Coronary artery (tissue), 2 donors: ENCODE data around the gene MYO1D.

Experiments
- DNase-seq: peaks from one replicate; pipeline ENCODE4 v3.0.0-alpha.2; 2017; ENCODE audit warnings: low spot score
- H3K27ac ChIP-seq, 2 donors: fragments of 200-600 bp; sonication (generic); one replicate each; pipeline ENCODE4 v1.5.1; 2016 to 2019
- H3K4me3 ChIP-seq: fragments of 200-600 bp; sonication (generic); 2 replicates; pipeline ENCODE4 v1.5.1; 2016; ENCODE audit warnings: mild to moderate bottlenecking, moderate library complexity
- TF ChIP-seq, protein P1 (sequence below): fragments of 200-600 bp; sonication (generic); IDR thresholded peaks from one replicate; pipeline ENCODE4 v1.5.1; 2019; ENCODE audit warnings: antibody characterized with exemption

MYO1D gene

DNA sequence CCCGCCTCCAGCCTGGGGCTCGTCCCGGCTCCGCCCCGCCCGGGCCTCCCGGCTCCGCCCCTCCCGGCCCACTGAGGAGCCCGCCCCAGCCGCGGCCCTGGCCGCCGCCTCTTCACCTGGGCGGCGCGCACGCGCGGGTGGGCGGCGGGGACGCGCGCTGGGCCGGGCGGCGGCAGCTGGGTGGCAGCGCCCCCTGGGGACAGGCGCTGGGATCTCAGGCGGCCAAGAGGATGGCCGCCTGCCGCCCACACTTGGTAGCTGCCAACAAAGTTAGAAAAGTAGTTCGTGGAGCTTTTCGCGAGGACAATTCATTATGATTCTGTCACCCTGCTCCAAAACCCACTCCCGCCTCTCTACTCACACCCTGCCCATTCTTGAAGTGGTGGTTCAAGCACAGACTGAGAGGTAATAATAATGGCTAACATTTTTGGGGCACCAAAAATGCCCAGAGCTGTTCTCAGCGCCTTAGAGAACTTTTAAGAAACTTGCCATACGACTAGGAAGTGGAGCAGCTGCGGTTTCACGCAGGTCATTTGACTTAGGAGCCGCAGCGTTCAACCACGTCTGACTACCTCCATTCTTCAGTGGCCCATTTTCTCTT is 340 bp upstream of the MYO1D start:
- peak overlapping the region; percentile 82 to 98 for H3K27ac ChIP-seq
- peak; percentile 91 for DNase-seq
- peak overlapping the region; percentile 93 for H3K4me3 ChIP-seq
- TF ChIP-seq, protein P1, sequence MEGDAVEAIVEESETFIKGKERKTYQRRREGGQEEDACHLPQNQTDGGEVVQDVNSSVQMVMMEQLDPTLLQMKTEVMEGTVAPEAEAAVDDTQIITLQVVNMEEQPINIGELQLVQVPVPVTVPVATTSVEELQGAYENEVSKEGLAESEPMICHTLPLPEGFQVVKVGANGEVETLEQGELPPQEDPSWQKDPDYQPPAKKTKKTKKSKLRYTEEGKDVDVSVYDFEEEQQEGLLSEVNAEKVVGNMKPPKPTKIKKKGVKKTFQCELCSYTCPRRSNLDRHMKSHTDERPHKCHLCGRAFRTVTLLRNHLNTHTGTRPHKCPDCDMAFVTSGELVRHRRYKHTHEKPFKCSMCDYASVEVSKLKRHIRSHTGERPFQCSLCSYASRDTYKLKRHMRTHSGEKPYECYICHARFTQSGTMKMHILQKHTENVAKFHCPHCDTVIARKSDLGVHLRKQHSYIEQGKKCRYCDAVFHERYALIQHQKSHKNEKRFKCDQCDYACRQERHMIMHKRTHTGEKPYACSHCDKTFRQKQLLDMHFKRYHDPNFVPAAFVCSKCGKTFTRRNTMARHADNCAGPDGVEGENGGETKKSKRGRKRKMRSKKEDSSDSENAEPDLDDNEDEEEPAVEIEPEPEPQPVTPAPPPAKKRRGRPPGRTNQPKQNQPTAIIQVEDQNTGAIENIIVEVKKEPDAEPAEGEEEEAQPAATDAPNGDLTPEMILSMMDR: peak; percentile 86

DNA sequence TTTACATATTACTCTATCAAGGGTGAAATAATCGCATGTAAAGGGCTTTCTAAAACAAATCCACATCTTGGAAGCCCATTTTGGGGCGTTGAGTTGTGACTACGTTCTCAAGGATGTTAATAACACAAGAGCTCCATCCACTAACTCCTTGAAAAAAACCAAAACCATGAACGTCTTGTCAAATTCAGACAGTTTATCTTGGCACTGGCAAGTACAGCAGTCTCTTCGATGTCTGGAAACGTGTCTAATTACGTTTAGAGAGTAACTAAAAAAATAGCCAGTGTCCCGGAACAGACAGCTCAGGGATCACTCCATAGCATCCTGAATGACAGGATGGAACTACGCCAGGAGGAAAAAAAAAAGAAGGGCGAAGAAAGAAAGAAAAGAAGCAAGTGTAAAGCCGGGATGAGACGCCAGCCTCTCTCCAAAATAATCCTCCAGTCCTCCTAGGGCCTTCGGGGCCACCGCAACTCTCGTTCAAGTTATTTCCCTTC is 954 bp downstream of the MYO1D start:
- no peak for DNase-seq
- H3K4me3 ChIP-seq: peak overlapping the region; percentile 93
- H3K27ac ChIP-seq: peak overlapping the region; percentile 82 to 98
- TF ChIP-seq, protein P1: no peak

DNA sequence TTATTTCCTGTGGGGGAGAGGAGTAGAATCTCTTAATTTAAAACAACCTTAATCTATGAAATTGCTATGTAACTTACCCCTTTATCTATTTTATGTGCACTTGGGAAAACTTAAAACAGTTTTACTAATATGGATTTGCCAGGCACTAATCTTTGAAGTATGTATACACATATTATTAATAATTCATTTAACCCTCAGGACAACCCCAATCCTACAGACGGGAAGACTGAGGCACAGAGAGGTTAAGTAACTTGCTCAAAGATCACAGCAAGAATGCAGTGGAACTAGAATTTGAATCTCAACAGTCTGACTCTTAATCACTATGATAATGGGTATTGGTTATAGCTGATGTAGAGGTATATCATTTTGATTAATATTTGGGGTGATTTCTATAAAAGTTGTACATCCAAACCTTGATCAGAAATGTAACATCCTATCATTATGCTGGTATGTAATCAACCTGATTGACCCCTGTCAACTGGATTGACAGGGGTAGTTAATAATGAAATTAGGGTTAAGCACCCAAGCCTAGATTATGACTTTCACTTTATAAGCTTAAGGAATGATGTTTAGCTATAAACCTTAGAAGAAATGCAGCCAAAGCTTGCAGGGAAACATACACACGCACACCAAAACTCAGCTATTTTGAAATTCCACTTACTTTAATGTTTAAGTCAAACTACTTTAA is 1.6 kb downstream of the MYO1D start:
- Histone ChIP-seq H3K4me3 (peak overlapping the region; percentile 93), H3K27ac (peak overlapping the region; percentile 82 to 98)
- TF ChIP-seq, protein P1: no peak
- DNase-seq: no peak

DNA sequence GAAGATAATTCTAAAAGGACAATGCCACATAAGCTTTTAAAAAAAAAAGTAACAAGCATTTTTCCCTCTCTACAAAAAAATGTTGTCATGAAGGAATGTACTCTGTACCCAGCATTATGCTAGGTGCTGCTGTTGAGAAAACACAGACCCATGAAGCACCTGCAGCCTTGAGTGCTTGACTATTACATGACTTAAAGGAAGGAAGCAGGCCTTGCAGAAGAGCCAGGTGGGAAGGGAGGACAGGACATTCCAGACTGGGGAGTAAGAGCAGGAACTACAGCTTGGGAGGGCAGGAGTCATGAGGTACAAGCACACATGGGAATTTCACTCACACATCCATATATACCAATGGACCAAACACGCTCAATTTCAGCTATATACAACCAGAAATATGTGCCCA is 3.8 kb downstream of the MYO1D start:
- Histone ChIP-seq H3K4me3 (peak overlapping the region; percentile 10), H3K27ac (peak overlapping the region in 1 of 2 donors; percentile 62)
- TF ChIP-seq, protein P1: no peak
- no peak for DNase-seq

DNA sequence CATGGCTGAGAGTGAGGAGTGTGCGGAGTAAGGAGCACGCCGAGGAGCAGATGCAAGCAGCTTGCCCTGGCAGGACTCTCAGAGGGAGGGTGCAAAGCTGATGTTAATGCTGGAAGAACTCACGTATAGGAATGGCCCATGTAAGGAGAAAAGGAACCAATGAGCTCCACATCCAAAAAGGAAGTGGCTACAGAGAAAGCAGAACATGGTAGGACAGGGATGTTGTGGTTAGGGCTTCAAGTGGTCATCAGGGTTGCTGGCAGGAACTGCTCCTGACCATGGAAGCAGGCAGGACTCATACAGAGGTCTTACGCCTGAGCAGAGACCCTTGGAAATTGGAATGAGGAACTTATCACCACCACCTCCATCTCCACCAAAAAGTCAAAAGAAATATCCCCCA is 5.2 kb downstream of the MYO1D start:
- no peak for DNase-seq
- Histone ChIP-seq H3K4me3 (peak overlapping the region; percentile 21), H3K27ac (peak overlapping the region; percentile 78 to 90)
- TF ChIP-seq, protein P1: no peak

- peak overlapping the region; percentile 78 to 90 for H3K27ac ChIP-seq
- DNase-seq: no peak
- TF ChIP-seq, protein P1: no peak
These were observed 6.0 kb downstream of the MYO1D start for GRCh38 chr17:32870969-32871368.

More at GRCh38 chr17:32870969-32871368, 6.0 kb downstream of the MYO1D start:
- H3K4me3 ChIP-seq: no peak overlapping the region
